ENCODE data around the gene GLE1.
"Not testable (repeated sequence)": the region's sequence is repeated elsewhere in the genome, so short reads cannot be mapped to it uniquely, and the experiment has no call there.

The GLE1 gene

GRCh38 chr9:128552153-128552743, 47.7 kb downstream of the GLE1 start, which contains the start of gene SPTAN1:
Gene SPTAN1 (plus strand): TSS chr9:128552587. CDS start chr9:128566741, 14,154 bp downstream.
- peak; percentile 95 to 98 (median 96) for DNase-seq

- DNase-seq = peak; percentile 62 to 87 (median 76)
Measured at GRCh38 chr9:128552744-128553440, 48.4 kb downstream of the GLE1 start.

GRCh38 chr9:128553728-128554127, 49.2 kb downstream of the GLE1 start:
- DNase-seq = peak in 2 of 4 experiments; percentile 22 to 44

- DNase-seq = peak; percentile 40 to 67 (median 60)
Measured at GRCh38 chr9:128554155-128554862, 49.8 kb downstream of the GLE1 start.

- DNase-seq = no peak
Measured at GRCh38 chr9:128555180-128555721, 50.7 kb downstream of the GLE1 start.

- DNase-seq = no peak
Measured at GRCh38 chr9:128556276-128556675, 51.8 kb downstream of the GLE1 start.

- no peak for DNase-seq
Measured at GRCh38 chr9:128556926-128557634, 52.6 kb downstream of the GLE1 start.

GRCh38 chr9:128558431-128559310, 54.2 kb downstream of the GLE1 start:
- peak; percentile 71 to 90 (median 80) for DNase-seq

GRCh38 chr9:128565578-128565977, 61.1 kb downstream of the GLE1 start:
- no peak for DNase-seq

GRCh38 chr9:128568470-128569078, 64.1 kb downstream of the GLE1 start:
- DNase-seq = no peak

- DNase-seq = no peak
Measured at GRCh38 chr9:128575469-128575868, 71.0 kb downstream of the GLE1 start.

GRCh38 chr9:128575916-128576315, 71.4 kb downstream of the GLE1 start:
- DNase-seq = no peak

- DNase-seq = no peak
Measured at GRCh38 chr9:128577206-128577605, 72.7 kb downstream of the GLE1 start.

GRCh38 chr9:128579194-128579593, 74.7 kb downstream of the GLE1 start:
- no peak for DNase-seq

GRCh38 chr9:128580731-128581130, 76.2 kb downstream of the GLE1 start:
- DNase-seq = no peak

GRCh38 chr9:128585155-128585554, 80.6 kb downstream of the GLE1 start:
- DNase-seq = not testable (repeated sequence)

GRCh38 chr9:128586934-128587333, 82.4 kb downstream of the GLE1 start:
- not testable (repeated sequence) for DNase-seq

GRCh38 chr9:128587453-128587852, 82.9 kb downstream of the GLE1 start:
- no peak for DNase-seq

- DNase-seq = no peak
Measured at GRCh38 chr9:128588581-128589233, 84.2 kb downstream of the GLE1 start.

Data from suppressor macrophage (primary cell).